22Rv1 (cell line): Measurements from ENCODE around the gene DNAJC17.

Source experiments
- ZFX ChIP-seq: fragments of 450-650 bp; IDR thresholded peaks from 2 replicates; pipeline ENCODE4 v1.6.1; 2017; ENCODE audit warnings: antibody characterized with exemption, borderline replicate concordance
- TF ChIP-seq, protein P1 (sequence below): fragments of 450-650 bp; IDR thresholded peaks from 2 replicates; pipeline ENCODE4 v1.5.1; 2017; ENCODE audit warnings: mild to moderate bottlenecking

GRCh38 chr15:40773496-40773895 is 33.8 kb downstream of the DNAJC17 start:
- TF ChIP-seq, protein P1, sequence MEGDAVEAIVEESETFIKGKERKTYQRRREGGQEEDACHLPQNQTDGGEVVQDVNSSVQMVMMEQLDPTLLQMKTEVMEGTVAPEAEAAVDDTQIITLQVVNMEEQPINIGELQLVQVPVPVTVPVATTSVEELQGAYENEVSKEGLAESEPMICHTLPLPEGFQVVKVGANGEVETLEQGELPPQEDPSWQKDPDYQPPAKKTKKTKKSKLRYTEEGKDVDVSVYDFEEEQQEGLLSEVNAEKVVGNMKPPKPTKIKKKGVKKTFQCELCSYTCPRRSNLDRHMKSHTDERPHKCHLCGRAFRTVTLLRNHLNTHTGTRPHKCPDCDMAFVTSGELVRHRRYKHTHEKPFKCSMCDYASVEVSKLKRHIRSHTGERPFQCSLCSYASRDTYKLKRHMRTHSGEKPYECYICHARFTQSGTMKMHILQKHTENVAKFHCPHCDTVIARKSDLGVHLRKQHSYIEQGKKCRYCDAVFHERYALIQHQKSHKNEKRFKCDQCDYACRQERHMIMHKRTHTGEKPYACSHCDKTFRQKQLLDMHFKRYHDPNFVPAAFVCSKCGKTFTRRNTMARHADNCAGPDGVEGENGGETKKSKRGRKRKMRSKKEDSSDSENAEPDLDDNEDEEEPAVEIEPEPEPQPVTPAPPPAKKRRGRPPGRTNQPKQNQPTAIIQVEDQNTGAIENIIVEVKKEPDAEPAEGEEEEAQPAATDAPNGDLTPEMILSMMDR: no peak
- no peak for TF ChIP-seq ZFX
